Upper lobe of left lung (tissue), 4 donors: ENCODE data around the gene SOX12.

Source experiments
- EP300 ChIP-seq, 4 donors: sonication (generic); formaldehyde crosslinking; IDR thresholded peaks; one replicate each; pipeline ENCODE4 v1.5.1; 2017; ENCODE audit warnings: antibody characterized with exemption in 4 of 4, control low read depth in 2 of 4
- POLR2A ChIP-seq, 4 donors: fragments of 450-650 bp; IDR thresholded peaks; one replicate each; pipeline ENCODE4 v1.5.1; 2016 to 2017; ENCODE audit warnings: antibody characterized with exemption in 4 of 4, mild to moderate bottlenecking in 2 of 4
- TF ChIP-seq, protein P1 (sequence below), 6 experiments: fragments of 450-650 bp in 4 of 6; fragments of 200-600 bp in 2 of 6; sonication (generic) in 2 of 6; IDR thresholded peaks; one replicate each; pipeline ENCODE4 v1.5.1; 2016 to 2019; ENCODE audit warnings: antibody characterized with exemption in 6 of 6

DNA sequence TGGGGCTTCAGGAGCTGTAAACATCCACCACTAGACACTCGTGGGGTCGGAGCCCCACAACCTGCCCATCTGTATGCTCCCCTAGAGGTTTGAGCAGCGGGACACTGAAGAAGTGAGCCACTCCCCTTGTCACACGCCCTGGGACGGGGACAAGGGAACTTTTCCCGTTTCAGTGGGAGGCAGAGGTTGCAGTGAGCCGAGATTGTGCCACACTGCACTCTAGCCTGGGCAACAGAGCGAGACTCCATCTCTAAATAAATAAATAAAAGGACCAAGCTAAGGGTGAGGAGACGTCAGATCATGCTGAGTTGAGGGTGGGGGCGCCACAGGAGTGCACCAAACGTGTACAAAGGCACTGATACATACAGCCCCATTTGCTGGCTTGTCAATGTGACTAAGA is 19.6 kb upstream of the SOX12 start:
- TF ChIP-seq, protein P1, sequence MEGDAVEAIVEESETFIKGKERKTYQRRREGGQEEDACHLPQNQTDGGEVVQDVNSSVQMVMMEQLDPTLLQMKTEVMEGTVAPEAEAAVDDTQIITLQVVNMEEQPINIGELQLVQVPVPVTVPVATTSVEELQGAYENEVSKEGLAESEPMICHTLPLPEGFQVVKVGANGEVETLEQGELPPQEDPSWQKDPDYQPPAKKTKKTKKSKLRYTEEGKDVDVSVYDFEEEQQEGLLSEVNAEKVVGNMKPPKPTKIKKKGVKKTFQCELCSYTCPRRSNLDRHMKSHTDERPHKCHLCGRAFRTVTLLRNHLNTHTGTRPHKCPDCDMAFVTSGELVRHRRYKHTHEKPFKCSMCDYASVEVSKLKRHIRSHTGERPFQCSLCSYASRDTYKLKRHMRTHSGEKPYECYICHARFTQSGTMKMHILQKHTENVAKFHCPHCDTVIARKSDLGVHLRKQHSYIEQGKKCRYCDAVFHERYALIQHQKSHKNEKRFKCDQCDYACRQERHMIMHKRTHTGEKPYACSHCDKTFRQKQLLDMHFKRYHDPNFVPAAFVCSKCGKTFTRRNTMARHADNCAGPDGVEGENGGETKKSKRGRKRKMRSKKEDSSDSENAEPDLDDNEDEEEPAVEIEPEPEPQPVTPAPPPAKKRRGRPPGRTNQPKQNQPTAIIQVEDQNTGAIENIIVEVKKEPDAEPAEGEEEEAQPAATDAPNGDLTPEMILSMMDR (IDR thresholded peaks at IDR 0.05), result no peak
- no peak for TF ChIP-seq EP300 (IDR thresholded peaks at IDR 0.05)
- no peak for TF ChIP-seq POLR2A (IDR thresholded peaks at IDR 0.05)
